HG03025 (cell line): ENCODE results near the gene SOWAHA.
"Not testable (repeated sequence)": the region's sequence is repeated elsewhere in the genome, so short reads cannot be mapped to it uniquely, and the experiment has no call there.

Source experiments
- ATAC-seq: cut with Tn5 transposase; IDR thresholded peaks from one replicate; pipeline ENCODE4 v1.9.1; 2021; ENCODE audit warnings: mild to moderate bottlenecking, moderate library complexity; ENCODE audit not compliant: unreplicated experiment, low FRiP score

SOWAHA gene

GRCh38 chr5:132806804-132807162 lies 6.3 kb upstream of the SOWAHA start:
- not testable (repeated sequence) for ATAC-seq

DNA sequence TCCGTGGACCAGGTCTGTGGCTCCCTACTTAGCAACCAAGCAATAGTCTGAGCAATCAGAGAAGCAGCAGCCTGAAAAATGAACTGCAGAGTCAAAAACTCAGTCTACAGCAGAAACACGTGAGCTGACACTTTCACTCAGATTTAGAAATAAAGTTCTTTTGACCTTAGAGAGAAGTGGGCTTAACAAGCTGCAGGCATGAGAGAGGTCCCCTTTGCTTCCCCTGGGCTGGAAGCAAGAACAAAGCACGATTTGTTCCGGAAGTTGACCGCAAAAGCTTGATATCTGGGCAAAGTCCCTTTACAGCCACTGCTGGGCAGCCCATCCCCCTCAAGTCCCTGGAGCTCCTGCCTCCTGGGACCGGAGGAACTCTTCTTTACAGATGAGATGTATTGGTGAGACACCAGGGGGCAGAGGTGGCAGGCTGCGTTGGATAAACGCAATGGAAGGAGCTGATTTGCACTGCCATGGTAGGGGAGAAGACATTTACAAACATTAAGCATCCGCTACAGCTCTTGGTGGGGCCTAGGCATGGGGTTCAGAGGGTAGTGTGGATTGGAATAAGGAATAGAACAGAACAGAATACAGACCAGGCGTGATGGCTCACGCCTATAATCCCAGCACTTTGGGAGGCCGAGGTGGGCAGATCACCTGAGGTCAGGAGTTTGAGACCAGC lies 5.8 kb upstream of the SOWAHA start:
- ATAC-seq = no peak

- no peak for ATAC-seq
Observed at GRCh38 chr5:132808448-132808847, 4.7 kb upstream of the SOWAHA start.

DNA sequence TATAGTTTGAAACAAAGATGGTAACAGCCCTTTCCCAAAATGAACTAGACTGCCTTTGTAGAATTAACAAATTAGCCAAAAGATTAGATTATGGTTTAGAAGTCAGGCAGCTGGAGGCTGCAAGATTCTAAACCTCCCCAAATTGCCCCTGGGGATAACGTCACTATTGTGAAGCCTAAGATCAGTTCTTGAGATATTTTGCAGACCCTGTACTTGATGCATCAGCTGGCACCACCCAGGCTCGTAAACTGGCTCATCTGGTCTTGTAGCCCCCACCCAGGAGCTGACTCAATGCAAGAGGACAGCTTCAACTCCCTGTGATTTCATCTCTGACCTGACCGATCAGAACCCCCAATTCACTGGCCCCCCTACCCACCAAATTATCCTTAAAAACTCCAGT lies 4.2 kb upstream of the SOWAHA start:
- ATAC-seq = no peak

DNA sequence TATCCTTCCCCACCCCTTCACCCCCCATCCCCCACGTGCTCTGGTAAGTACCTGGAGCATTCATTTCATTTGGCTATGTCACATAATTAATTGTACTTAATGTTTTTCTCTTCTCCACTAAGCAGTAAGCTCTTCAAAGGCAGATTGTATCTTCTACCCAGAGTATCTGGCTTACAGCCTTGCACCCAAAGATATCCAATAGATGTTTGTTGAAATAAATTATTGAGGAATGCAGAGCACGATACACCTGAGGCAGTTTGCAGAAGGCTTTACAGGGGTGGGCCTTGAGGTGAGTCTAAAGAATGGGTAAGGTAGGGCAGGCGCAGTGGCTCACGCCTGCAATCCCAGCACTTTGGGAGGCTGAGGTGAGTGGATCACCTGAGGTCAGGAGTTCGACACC lies 2.5 kb upstream of the SOWAHA start:
- ATAC-seq = no peak

- no peak for ATAC-seq
Observed at GRCh38 chr5:132812123-132812765, 858 bp upstream of the SOWAHA start.

- ATAC-seq = no peak
Observed at GRCh38 chr5:132813599-132814502, 749 bp downstream of the SOWAHA start.

GRCh38 chr5:132814503-132815294 lies 1.6 kb downstream of the SOWAHA start:
- ATAC-seq = no peak

GRCh38 chr5:132815454-132815853 lies 2.4 kb downstream of the SOWAHA start:
- no peak for ATAC-seq

DNA sequence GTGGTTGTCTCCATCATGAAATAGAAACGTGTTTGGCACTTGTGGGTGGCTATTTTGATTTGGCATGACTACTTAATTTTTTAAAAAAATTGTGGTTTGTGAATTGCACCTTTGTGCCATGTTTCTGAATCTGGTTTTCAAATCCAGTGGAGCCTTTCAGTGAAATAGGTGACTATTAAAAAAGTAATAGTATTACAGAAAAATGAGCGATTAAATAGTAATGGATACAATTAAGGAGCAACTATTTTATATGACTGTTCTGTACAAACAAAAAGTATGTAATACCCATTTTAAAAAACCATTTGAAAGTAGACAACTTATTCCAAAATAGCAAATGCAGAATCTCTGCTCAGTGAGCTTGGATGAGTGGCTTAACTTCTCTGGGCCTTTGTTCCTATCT lies 3.0 kb downstream of the SOWAHA start:
- no peak for ATAC-seq

DNA sequence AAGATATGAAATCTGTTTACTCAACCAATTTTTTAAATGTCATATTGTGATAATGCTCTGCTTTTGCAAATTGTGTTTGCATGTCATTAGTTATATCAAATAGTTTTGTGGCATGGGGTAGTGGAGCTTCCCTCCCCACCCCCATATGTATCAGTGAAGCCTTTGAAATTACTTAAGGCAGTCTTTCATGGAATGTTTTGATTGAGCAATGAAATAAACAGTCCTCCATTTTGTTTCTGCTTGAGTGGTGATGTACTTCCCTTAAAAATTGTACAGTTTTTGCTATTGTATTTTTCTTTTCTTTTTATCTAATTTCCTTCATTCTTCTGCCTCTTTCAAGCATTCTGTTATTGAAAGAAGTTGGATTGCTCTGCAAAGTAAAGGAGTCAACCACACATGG lies 3.5 kb downstream of the SOWAHA start:
- ATAC-seq = no peak

DNA sequence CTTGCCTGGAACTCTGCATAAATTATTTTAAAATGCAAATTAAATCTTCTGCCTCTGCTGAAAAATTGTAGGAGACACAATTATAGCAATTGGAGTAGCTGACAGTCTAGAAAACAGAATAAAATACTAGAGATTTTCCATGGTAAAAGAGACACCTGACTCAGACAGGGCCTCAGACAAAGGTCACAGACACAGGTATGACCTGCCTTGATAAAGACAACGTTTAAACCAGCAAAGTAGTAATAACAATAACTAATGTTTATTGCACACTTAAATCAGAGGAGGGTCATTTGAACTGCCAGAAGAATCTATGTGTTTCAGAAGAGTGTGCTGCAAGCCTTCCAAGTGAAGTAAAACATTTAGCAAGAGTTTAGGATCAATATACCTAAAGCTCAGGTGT lies 3.9 kb downstream of the SOWAHA start:
- no peak for ATAC-seq

- ATAC-seq = no peak
Observed at GRCh38 chr5:132819468-132819867, 6.4 kb downstream of the SOWAHA start.

DNA sequence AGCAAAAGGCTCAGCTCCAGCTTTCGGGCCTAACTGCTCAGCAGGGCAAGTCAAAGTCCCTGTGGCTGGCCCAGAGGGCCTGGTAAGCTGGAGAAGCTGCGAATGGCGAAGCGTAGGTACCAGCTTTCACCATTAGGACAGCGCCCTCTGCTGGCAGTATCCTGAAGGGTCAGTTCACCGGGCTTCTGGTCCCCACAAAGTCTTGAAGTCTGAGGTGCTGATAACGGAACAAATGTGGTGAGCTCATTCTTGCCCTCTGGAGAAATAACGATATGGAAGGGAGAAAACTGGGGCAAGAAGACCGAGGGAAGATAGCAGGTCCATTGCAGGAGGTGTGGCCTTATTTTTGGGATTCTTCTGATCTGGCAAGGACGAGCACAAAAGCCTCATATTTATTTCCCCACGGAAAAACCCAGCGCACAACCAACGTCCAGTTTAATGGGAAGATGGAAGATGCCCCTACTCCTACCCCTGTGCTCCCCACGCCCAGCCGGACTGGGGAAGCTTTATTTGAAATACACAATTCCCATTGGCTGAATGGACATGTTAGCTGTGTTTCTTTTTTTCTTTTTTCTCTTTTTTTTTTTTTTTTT lies 7.2 kb downstream of the SOWAHA start:
- peak; percentile 79 for ATAC-seq

DNA sequence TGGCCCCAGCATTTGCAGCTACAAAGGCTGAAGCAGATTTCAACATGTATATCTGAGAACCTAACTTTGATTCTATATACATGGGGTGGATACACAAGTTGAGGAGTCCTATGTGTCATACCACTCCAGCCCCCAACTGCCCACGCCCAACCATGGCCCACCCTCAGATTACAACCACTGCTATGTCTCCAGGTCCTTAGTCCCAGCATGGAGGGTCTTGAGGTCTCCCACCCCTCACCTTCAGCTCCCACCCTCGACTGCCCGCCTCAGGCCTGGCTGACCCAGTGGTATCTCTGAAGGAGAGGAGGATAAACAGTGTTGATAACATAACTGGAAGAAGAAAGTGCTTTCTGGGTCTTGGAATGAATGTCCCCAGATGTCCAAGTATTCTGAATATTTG lies 8.2 kb downstream of the SOWAHA start:
- no peak for ATAC-seq

GRCh38 chr5:132821791-132822190 lies 8.7 kb downstream of the SOWAHA start:
- no peak for ATAC-seq

- no peak for ATAC-seq
Observed at GRCh38 chr5:132822650-132823480, 9.8 kb downstream of the SOWAHA start.

DNA sequence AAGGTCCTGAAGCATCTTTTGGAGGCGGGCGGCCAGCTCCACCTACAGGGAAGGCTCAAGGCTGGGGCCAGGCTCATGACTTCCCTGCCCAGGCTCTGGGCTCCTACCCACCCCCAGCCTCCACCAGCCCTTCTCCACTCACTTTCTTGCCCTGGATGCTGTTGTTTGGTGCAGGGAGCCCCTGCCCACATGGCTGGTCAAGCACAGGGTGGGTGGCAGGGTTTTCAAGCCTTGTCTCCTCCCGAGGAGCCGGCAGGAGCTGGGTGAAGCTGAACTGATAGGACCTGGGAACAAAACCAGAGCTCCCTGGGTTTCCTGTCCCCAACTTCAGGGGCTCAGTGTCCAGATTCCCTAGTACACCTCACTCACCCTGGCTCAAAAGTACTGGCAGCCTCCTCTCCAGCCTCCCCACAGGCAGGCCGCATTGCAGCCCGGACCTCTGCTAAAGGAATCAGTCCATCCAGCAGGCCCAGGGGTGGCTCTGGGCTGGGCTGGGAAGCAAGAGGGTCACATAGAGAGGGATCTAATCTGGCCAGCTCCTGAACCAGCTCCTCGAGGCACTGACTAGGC lies 10.5 kb downstream of the SOWAHA start:
- ATAC-seq = no peak

DNA sequence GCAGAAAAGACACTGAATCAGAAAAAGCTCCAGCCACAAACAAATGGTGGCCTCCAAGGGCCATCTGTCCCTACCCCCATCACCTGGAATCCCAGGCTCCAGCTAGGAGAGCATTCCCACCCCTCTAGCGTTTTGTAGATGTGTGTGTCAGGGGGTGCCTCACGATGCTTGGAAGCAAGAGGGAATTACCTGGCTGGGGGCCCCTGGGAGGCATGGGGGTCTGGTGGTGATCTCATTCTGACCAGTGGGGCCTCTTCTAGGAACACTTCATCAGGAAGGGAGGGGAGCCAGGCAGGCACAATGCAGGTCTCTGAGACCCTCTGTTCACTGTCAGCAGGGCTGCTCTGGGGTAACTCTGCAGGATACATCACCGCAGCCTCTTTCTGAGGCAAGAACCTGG lies 11.3 kb downstream of the SOWAHA start:
- ATAC-seq = no peak
